ENCODE measurements around the gene OR10Z1.

The OR10Z1 gene

DNA sequence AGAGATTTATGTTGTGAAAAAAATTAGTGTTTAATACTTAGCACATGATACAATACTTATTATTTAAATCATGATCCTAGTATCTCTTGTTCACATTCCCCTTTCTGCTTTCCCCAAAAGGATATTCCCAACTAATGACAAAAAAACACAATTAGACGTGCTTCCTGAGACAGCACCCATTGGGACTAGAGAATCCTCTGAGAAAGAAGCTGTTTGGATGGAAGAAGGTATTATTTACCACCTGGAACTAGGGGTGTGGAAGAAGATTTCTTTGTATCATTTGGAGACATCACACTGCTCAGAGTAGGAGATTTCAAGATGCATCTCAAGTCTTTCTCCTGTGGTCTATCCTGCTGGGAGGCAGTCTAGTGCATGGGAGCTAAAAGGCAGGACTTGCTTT, at the start of gene OR10Z1:
OR10Z1 (plus strand) TSS at position 301 of the 400 bp plus-strand sequence. CDS start 1,171 bp downstream, outside the sequence.
- FAIRE-seq = no peak

GRCh38 chr1:158559696-158560095, 45.4 kb upstream of the OR10Z1 start:
- no peak for FAIRE-seq

DNA sequence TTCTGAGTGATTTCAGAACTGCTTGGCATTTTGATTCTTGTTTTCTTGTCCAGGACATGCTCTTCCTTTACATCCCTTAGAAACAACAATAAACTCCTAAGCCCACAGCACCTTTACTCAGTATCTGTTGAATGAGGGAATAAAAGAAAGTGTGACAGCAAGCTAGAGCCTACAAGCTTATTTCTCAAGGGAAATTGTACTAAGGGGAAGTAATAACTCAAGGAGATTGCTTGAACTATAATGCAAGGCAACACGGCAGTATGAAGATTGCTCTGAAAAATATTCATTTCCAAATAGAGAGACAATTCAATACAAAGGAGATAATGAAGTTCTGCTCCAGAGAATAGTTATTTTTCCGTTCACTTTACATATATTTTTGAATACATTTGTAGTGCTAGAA, 41.2 kb upstream of the OR10Z1 start:
- no peak for FAIRE-seq

- FAIRE-seq = no peak
Observed at GRCh38 chr1:158564608-158565007, 40.5 kb upstream of the OR10Z1 start.

- FAIRE-seq = no peak
Observed at GRCh38 chr1:158570480-158570879, 34.6 kb upstream of the OR10Z1 start, which contains the start of gene OR6P1. OR6P1 (minus strand) TSS chr1:158570580; CDS start chr1:158563604, 6,976 bp downstream.

DNA sequence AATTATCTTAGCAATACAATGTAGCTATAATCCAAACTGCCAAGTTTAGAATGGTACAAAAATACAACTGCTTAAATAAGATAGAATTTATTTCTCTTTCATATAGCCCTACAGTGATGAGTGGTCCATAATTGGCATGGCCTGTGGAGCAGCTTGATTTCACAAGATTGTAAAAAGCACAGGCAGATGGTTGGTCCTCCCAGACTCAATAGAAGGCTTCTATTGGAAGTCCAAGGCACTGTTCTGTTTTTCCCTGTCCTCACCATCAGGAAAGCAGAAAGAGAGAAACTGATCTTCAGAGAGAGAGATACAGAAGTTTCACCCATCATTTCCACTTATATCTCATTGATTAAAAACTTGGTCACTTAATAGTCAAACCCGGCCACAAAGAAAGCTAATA, 32.8 kb upstream of the OR10Z1 start:
- FAIRE-seq = no peak

DNA sequence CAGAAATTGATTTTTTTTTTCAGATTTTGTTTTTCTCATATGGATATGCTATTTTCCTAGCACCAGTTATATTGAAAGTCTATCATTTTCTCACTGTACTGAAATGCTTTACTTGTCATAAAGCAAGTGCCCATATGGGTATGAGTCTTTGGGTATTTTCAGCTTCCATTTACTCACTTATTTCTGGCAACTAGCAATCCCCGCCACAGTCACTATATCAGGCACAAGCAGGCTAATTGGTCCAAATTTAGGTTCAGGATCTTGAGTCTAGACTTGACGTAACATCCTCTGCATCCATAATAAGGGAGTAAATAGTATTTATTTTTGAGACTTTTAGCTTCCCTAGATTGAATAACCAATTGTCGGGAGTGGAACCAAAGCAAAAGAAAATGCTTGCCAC, 27.5 kb upstream of the OR10Z1 start:
- FAIRE-seq = no peak

DNA sequence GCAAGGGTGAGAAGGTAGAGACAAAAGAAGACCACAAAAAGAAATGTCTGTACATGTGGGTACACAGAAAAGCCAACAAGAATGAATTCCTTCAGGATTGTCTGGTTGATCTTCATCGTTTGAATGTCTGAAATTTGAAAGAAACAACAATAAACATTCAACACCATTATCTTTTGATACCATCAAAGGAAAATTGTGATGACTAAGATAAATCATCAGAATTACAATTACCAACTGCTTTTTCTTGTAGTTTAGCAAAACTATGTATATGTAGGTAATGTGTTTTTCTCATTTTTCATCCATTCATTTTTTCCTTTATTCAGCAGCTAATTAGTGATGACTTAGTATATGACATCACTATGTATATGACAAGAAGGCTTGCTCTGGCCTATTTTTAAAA, 25.3 kb upstream of the OR10Z1 start, which contains the start of gene OR10X1:
OR10X1 (minus strand) TSS at position 167 of the 400 bp plus-strand sequence; CDS start at position 167, 0 bp downstream.
- FAIRE-seq = no peak

DNA sequence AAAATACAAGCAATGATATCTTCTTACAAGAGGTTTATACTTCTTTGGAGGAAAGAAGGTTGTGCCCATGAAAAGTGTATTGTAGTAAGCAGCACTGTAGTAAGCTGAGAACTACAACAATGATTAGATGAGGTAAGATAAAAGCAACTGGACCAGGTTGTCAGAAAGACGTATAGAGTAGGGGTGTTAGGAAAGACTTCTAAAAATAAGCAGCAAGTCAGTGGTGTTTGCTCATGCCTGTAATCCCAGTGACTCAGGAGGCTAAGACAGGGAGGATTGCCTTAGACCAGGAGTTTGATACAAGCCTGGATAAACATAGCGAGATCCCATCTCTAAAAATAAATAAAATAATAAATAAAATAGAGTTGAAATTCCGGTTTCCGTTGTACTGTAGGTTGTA, 21.1 kb upstream of the OR10Z1 start:
- no peak for FAIRE-seq

GRCh38 chr1:158586942-158587341, 18.1 kb upstream of the OR10Z1 start:
- no peak for FAIRE-seq

DNA sequence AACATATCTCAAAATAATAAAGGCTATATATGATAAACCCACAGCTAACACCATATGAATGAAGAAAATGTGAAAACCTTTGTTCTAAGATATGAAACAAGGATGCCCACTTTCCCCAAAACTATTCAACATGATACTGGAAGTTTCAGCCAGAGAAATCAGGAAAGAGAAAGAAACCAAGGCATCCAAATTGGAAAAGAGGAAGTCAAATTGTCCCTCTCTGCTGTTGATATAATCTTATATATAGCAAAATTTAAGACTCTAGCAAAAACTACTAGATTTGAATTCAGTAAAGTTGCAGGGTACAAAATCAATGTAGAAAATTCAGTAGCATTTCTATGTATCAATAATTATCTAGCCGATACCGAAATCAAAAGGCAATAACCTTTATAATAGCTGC, 4.3 kb upstream of the OR10Z1 start:
- no peak for FAIRE-seq

- no peak for FAIRE-seq
Observed at GRCh38 chr1:158607296-158607695, 2.2 kb downstream of the OR10Z1 start.

DNA sequence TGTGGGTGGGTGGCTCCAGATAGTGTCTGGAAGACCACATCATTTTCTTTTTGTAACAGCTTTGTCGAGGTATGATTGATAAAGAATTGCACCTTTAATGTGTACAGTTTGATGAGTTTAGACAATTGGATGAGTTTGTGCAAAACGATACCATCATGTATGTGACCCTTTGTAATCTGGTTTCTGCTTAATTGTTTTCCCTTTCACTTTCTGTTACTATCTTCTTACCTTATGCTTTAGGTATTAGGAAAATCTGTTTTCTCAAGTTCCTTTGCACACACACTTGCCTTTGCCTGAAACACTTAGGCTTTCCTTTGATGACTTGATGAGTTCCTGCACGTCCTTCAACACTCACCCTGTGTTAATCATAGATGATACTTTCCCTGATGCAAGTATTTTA, 6.8 kb downstream of the OR10Z1 start:
- no peak for FAIRE-seq

- FAIRE-seq = no peak
Observed at GRCh38 chr1:158613764-158614163, 8.7 kb downstream of the OR10Z1 start.

DNA sequence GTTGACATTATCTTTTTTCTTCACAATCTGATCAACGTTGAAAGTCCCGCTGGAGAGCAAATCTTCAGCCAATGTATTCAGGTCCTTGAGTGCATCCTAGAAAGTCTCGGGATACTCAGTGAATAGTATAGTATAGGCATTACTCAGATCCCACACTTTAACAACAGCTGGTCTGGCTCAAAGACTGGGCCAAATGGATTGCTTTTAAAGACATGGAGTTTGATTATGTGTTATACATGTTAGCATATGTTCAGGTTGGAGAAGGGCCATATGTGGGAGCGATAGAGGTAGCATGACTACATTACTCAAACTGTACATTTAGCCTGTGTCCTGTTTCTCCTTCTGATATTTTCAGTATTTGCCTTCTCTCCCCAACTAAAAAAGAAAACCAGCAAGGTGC, 33.1 kb downstream of the OR10Z1 start:
- no peak for FAIRE-seq

- FAIRE-seq = no peak
Observed at GRCh38 chr1:158638904-158639303, 33.8 kb downstream of the OR10Z1 start.

- FAIRE-seq = no peak
Observed at GRCh38 chr1:158644449-158644848, 39.4 kb downstream of the OR10Z1 start.

DNA sequence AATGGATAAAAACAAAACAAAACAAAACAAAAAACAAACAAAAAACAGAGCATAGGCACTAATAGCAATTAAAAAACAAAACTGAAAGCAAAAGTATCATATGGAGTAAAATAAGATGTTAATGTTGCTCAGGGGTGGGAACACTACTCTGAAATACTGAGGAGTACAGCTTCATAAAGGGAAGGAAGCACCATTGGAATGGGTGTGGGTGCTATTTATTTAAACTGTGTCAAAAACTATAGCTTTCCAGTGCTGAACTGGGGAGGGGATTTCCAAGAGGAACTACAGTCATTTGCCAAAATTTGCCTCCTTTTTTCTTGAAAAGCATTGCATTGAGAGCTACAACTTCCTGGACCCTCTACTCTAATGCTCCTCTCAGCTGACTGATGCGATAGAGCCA, 41.4 kb downstream of the OR10Z1 start:
- no peak for FAIRE-seq

- peak; percentile 25 for FAIRE-seq
Observed at GRCh38 chr1:158649052-158649451, 44.0 kb downstream of the OR10Z1 start.

- FAIRE-seq = no peak
Observed at GRCh38 chr1:158652721-158653334, 47.8 kb downstream of the OR10Z1 start.

DNA sequence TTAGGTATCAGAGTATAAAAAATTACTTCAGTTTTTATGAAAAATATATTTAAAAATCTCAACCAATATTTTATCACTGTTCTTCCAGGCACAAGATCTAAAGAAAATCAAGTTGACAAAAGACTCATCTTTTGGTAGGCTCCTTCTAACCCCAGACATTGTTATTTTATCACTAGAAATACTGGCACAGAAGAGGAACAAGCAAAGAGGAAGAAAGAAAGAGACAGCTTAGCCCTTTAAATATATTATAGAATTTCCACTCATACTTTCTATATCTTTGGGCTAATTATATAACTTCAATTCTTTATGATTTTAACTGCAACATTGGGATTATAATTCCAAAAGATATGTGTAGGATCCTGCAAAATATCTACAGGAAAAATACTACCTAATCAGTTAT, 49.0 kb downstream of the OR10Z1 start:
- no peak for FAIRE-seq

DNA sequence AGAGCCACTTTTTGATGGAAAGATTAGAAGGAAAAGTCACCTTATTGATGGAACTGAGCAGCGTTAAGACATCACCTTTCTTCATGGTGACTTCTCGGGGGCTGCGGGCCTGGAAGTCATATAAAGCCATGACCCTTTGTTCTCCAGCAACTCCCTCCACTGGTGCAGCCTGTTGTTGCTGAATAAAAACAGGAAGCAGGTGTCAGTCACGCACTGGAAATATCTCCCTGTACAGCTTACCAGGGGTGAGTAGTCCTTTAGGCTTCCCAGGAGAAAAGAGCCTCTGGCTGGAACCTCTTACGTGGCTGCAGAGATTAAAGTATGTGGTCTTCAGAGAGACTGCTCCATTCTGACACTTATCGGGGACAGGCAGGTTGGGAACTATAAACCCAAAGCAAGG, 49.5 kb downstream of the OR10Z1 start:
- FAIRE-seq = no peak
